HEK293T (cell line): ENCODE results near the gene ZMIZ2.

Experiments used
- CTCF ChIA-PET: fragments of 350-600 bp; formaldehyde crosslinking; extraction: SDS; loops from one replicate; lab custom pipeline; 2021; ENCODE audit warnings: antibody characterized with exemption, inconsistent platforms; lab: Yijun Ruan, JAX
- POLR2A ChIA-PET: fragments of 350-600 bp; formaldehyde crosslinking; extraction: SDS; loops from one replicate; lab custom pipeline; 2020; ENCODE audit warnings: antibody characterized with exemption, inconsistent platforms; lab: Yijun Ruan, JAX
- DNase-seq: peaks from one replicate; pipeline ENCODE4 v3.0.0; 2012; ENCODE audit warnings: mixed read lengths; ENCODE audit errors: extremely low spot score
- ARNT ChIP-seq: fragments of 450-650 bp; IDR thresholded peaks from 2 replicates; pipeline ENCODE4 v1.6.1; 2017; ENCODE audit warnings: mild to moderate bottlenecking
- BHLHE40 ChIP-seq: fragments of 450-650 bp; IDR thresholded peaks from 2 replicates; pipeline ENCODE4 v1.6.1; 2016; ENCODE audit warnings: mild to moderate bottlenecking, moderate library complexity, borderline replicate concordance
- CTBP1 ChIP-seq: fragments of 450-650 bp; IDR thresholded peaks from 2 replicates; pipeline ENCODE4 v1.6.1; 2016; ENCODE audit warnings: borderline replicate concordance
- ELF4 ChIP-seq: fragments of 450-650 bp; IDR thresholded peaks from 2 replicates; pipeline ENCODE4 v1.6.1; 2017; ENCODE audit warnings: antibody characterized with exemption
- FOXA1 ChIP-seq: fragments of 450-650 bp; IDR thresholded peaks from 2 replicates; pipeline ENCODE4 v1.6.1; 2016; ENCODE audit warnings: mild to moderate bottlenecking
- FOXK2 ChIP-seq: fragments of 450-650 bp; IDR thresholded peaks from 2 replicates; pipeline ENCODE4 v1.6.1; 2016; ENCODE audit warnings: mild to moderate bottlenecking
- FOXM1 ChIP-seq: fragments of 450-650 bp; IDR thresholded peaks from 2 replicates; pipeline ENCODE4 v1.6.1; 2017; ENCODE audit warnings: mild to moderate bottlenecking, borderline replicate concordance
- HDGF ChIP-seq: fragments of 450-650 bp; IDR thresholded peaks from 2 replicates; pipeline ENCODE4 v1.6.1; 2017; ENCODE audit warnings: antibody characterized with exemption, borderline replicate concordance
- L3MBTL2 ChIP-seq: fragments of 450-650 bp; conservative IDR thresholded peaks from 2 replicates; pipeline ENCODE4 v1.6.1; 2016; ENCODE audit warnings: mild to moderate bottlenecking
- LEF1 ChIP-seq: fragments of 450-650 bp; IDR thresholded peaks from 2 replicates; pipeline ENCODE4 v1.6.1; 2017; ENCODE audit warnings: mild to moderate bottlenecking, borderline replicate concordance
- NFRKB ChIP-seq: fragments of 450-650 bp; IDR thresholded peaks from 2 replicates; pipeline ENCODE4 v1.6.1; 2016; ENCODE audit warnings: mild to moderate bottlenecking, moderate library complexity
- SP1 ChIP-seq: fragments of 450-650 bp; IDR thresholded peaks from 2 replicates; pipeline ENCODE4 v1.6.1; 2017
- SUZ12 ChIP-seq: fragments of 450-650 bp; IDR thresholded peaks from 2 replicates; pipeline ENCODE4 v1.6.1; 2016; ENCODE audit warnings: mild to moderate bottlenecking
- TARDBP ChIP-seq: fragments of 450-650 bp; IDR thresholded peaks from 2 replicates; pipeline ENCODE4 v1.6.1; 2016
- ZNF384 ChIP-seq: fragments of 450-650 bp; IDR thresholded peaks from 2 replicates; pipeline ENCODE4 v1.6.1; 2016
- TF ChIP-seq, protein P1 (sequence below): fragments of 450-650 bp; IDR thresholded peaks from 2 replicates; pipeline ENCODE4 v1.6.1; 2016

ZMIZ2 gene

DNA sequence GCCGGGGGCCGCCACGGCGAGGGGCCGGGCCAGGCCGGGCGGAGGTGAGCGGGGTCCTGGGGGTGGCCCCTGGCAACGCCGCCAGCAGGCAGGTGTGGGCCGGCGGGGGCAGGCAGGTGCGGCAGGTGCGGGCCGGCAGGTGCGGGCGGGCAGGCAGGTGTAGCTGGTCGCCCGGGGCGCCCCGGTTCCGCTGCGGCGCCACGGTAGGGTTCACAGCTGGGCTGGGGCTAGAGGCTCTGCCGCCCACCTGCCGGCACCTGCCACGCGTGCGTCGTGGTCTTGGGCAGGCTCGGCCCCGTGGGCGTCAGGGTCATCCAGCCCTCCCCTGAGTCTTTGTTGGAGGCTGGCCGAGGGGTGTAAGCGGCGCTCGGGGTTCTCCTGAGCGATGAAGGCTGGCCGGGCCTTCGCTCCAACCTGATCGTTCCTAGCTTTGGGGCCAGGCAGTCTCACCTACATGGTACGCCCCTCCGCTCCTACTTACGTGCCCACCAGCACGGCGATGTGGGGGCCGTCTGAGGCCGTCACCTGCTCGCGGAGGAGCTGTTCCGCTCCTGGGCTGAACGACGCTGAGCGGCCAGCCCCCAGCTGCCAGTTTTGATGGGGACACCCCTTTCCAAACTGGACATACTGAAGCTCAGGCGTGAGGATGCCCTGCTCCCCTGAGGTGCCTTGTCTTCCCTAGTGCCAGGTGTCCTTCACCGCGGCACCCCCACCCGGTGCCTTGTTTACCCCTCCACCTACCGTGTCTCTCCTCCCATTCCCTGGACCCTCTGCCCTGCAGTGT is 493 bp downstream of the ZMIZ2 start:
- no peak for DNase-seq
- ChIA-PET CTCF (no interaction called here), POLR2A (interaction anchor here (0.5 to 2.5 kb wide), 5 partner anchors 99 to 175 kb away, joined by 3 to 10 read pairs (median 5); partner anchors contain the start of genes DDX56, H2AZ2, OGDH and TMED4)
- no peak for TF ChIP-seq ELF4
- TF ChIP-seq, protein P1, sequence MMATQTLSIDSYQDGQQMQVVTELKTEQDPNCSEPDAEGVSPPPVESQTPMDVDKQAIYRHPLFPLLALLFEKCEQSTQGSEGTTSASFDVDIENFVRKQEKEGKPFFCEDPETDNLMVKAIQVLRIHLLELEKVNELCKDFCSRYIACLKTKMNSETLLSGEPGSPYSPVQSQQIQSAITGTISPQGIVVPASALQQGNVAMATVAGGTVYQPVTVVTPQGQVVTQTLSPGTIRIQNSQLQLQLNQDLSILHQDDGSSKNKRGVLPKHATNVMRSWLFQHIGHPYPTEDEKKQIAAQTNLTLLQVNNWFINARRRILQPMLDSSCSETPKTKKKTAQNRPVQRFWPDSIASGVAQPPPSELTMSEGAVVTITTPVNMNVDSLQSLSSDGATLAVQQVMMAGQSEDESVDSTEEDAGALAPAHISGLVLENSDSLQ: no peak
- TF ChIP-seq NFRKB: no peak

DNA sequence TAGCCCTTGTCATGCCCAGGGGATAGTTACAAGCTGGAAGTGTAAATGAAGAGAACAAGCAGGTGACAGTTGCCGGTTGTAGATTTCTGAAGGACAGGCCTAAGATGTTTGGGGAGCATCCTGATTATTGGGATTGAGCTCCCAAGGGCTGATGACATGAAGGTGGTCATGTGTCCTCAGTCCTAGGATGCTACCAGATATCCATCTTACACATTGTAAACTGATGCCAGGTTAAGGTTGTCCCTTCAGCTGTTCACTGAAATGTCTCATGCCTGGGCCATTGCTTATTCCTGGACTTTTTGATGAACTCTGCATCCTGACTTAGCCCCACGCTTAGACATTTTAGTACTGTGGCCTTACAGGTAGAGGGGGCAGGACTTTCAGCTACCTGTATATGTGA is 1.3 kb downstream of the ZMIZ2 start:
- DNase-seq: no peak
- ChIA-PET POLR2A (interaction anchor here (1.2 to 2.5 kb wide), 4 partner anchors 98 to 176 kb away, joined by 3 to 10 read pairs (median 6); partner anchors contain the start of genes DDX56, H2AZ2, OGDH and TMED4), CTCF (no interaction called here)
- TF ChIP-seq FOXK2: no peak

GRCh38 chr7:44750424-44750823 is 1.8 kb downstream of the ZMIZ2 start:
- TF ChIP-seq ELF4: no peak
- TF ChIP-seq CTBP1: no peak
- TF ChIP-seq ZNF384: no peak
- TF ChIP-seq TARDBP: no peak
- no peak for TF ChIP-seq L3MBTL2
- no peak for TF ChIP-seq FOXM1
- TF ChIP-seq FOXA1: no peak
- TF ChIP-seq LEF1: no peak
- TF ChIP-seq SUZ12: no peak
- TF ChIP-seq NFRKB: no peak
- TF ChIP-seq HDGF: no peak
- ChIA-PET CTCF (no interaction called here), POLR2A (interaction anchor here (1.2 to 2.5 kb wide), 4 partner anchors 98 to 177 kb away, joined by 3 to 10 read pairs (median 6); partner anchors contain the start of genes DDX56, H2AZ2, OGDH and TMED4)
- no peak for DNase-seq

GRCh38 chr7:44750921-44751571 is 2.4 kb downstream of the ZMIZ2 start:
- ChIA-PET POLR2A (interaction anchor here (2.1 to 2.5 kb wide), 2 partner anchors 144 to 169 kb away, joined by 8 to 10 read pairs; partner anchors contain the start of genes OGDH and TMED4), CTCF (no interaction called here)
- DNase-seq: no peak
- no peak for TF ChIP-seq NFRKB
- no peak for TF ChIP-seq HDGF
- no peak for TF ChIP-seq SP1

- DNase-seq: no peak
- no peak for TF ChIP-seq TARDBP
- TF ChIP-seq, protein P1: no peak
- no peak for TF ChIP-seq ZNF384
- TF ChIP-seq NFRKB: no peak
- no peak for TF ChIP-seq HDGF
- no peak for TF ChIP-seq ARNT
- no peak for TF ChIP-seq SUZ12
- no peak for TF ChIP-seq FOXM1
- TF ChIP-seq L3MBTL2: no peak
- TF ChIP-seq BHLHE40: no peak
- no peak for TF ChIP-seq ELF4
- TF ChIP-seq FOXA1: no peak
- POLR2A ChIA-PET: no interaction called here
- CTCF ChIA-PET: interaction anchor here (0.7 kb wide), 1 partner anchor 220 kb away, joined by 3 read pairs; no protein-coding TSS in a partner anchor
Observed at GRCh38 chr7:44752822-44753221, 4.2 kb downstream of the ZMIZ2 start.

GRCh38 chr7:44754802-44755697 is 6.4 kb downstream of the ZMIZ2 start:
- ChIA-PET POLR2A (no interaction called here), CTCF (interaction anchor here (0.7 kb wide), 1 partner anchor 559 kb away, joined by 4 read pairs; no protein-coding TSS in a partner anchor)
- no peak for DNase-seq
- no peak for TF ChIP-seq HDGF
- no peak for TF ChIP-seq SUZ12
- no peak for TF ChIP-seq NFRKB
- TF ChIP-seq LEF1: no peak
- no peak for TF ChIP-seq BHLHE40
